H1 (cell line): ENCODE data around the gene CISH.

Experiments used
- CTCF ChIP-seq, 3 experiments: IDR thresholded peaks; 1 replicate in 2 of 3; 2 replicates in 1 of 3; pipeline versions ENCODE4 v1.5.1 to v1.6.1; 2011; ENCODE audit warnings: low read length in 3 of 3, mild to moderate bottlenecking in 3 of 3, inconsistent platforms in 2 of 3, low read depth in 1 of 3, moderate library complexity in 1 of 3; ENCODE audit not compliant: insufficient read depth in 1 of 3; ENCODE audit errors: control extremely low read depth in 1 of 3
- EP300 ChIP-seq, 2 experiments: IDR thresholded peaks; 1 replicate in 1 of 2; 2 replicates in 1 of 2; pipeline ENCODE4 v1.6.1; 2011 to 2012; ENCODE audit warnings: low read depth in 2 of 2, low read length in 2 of 2, mild to moderate bottlenecking in 2 of 2, borderline replicate concordance in 1 of 2, inconsistent platforms in 1 of 2, moderate library complexity in 1 of 2
- GTF2F1 ChIP-seq: IDR thresholded peaks from 2 replicates; pipeline ENCODE4 v1.6.1; 2012; ENCODE audit warnings: low read depth, low read length, improper control_type of control experiment, borderline replicate concordance
- POLR2A ChIP-seq, 2 experiments: IDR thresholded peaks; 1 replicate in 1 of 2; 2 replicates in 1 of 2; pipeline ENCODE4 v1.6.1; 2011; ENCODE audit warnings: low read depth in 2 of 2, low read length in 2 of 2, mild to moderate bottlenecking in 2 of 2; ENCODE audit errors: control extremely low read depth in 1 of 2
- POLR2AphosphoS5 ChIP-seq: IDR thresholded peaks from 2 replicates; pipeline ENCODE4 v1.6.1; 2011; ENCODE audit warnings: low read depth, low read length
- RNF2 ChIP-seq: fragments of 200-900, 300-1000 bp; sonication (generic); IDR thresholded peaks from 2 replicates; pipeline ENCODE4 v1.7.1; 2016; ENCODE audit warnings: borderline replicate concordance, low read depth, mild to moderate bottlenecking, antibody characterized with exemption, low read length; ENCODE audit not compliant: poor library complexity, severe bottlenecking; ENCODE audit errors: missing control alignments
- SIN3A ChIP-seq, 2 experiments: IDR thresholded peaks in 1 of 2; conservative IDR thresholded peaks in 1 of 2; 2 replicates each; pipeline ENCODE4 v1.6.1; 2011 to 2012; ENCODE audit warnings: low read length in 2 of 2, improper control_type of control experiment in 1 of 2, low read depth in 1 of 2, mild to moderate bottlenecking in 1 of 2
- SP2 ChIP-seq: IDR thresholded peaks from 2 replicates; pipeline ENCODE4 v1.6.1; 2012; ENCODE audit warnings: mild to moderate bottlenecking, low read length, inconsistent platforms

- no peak for TF ChIP-seq SIN3A (conservative IDR thresholded peaks at IDR 0.05 in 1 of 2, IDR thresholded peaks at IDR 0.05 in 1 of 2; ENCODE audit: low read depth in 1 of 2, low read length in 2 of 2)
- TF ChIP-seq CTCF (IDR thresholded peaks at IDR 0.05; ENCODE audit: control extremely low read depth in 1 of 3, insufficient read depth in 1 of 3, low read depth in 1 of 3, low read length in 3 of 3) = no peak
- no peak for TF ChIP-seq POLR2A (IDR thresholded peaks at IDR 0.05; ENCODE audit: control extremely low read depth in 1 of 2, low read depth in 2 of 2, low read length in 2 of 2)
- no peak for TF ChIP-seq RNF2
- TF ChIP-seq POLR2AphosphoS5 = no peak
- no peak for TF ChIP-seq EP300 (IDR thresholded peaks at IDR 0.05; ENCODE audit: borderline replicate concordance in 1 of 2, low read depth in 2 of 2, low read length in 2 of 2)
- no peak for TF ChIP-seq GTF2F1
- no peak for TF ChIP-seq SP2
These were observed 27.5 kb upstream of the CISH start for GRCh38 chr3:50639055-50639494.
